Tibial nerve (tissue), 4 donors: ENCODE data around the gene ATP8B2. TPM values are rescaled to one million over a fixed set of nuclear protein-coding genes. Genes with fewer than 3 reads are reported as not detected.

Source experiments
- small RNA-seq: library from RNA; depleted of rRNA; stranded (forward); fragments of <200 nt; gene quantifications from one replicate; pipeline ENCODE3, GENCODE V24; 2016
- total RNA-seq, 4 donors: library from RNA; depleted of rRNA; stranded (reverse); fragments of >200 nt; gene quantifications; one replicate each; pipeline ENCODE4 v1.1.0, GENCODE V29; 2016

The ATP8B2 gene
- total RNA-seq, 4 donors from 2014 or later: 136 to 261 (median 156) TPM

Small RNA genes within 50 kb of the gene (small RNA-seq; reads per million reads assigned to genes)
- gene RF00273 (not detected), gene RNU6-121P (not detected), gene RNU6-239P (not detected), gene RNU7-57P (not detected)

Other genes starting within 250 kb of the ATP8B2 start
- under 1 TPM in 3 of 4 donors, not detected in 1; under 0.01 to 0.30 (median 0.21) TPM for gene NUP210L, start 170.5 kb upstream of the ATP8B2 start, total RNA-seq
- gene TPM3, start 133.4 kb upstream of the ATP8B2 start, total RNA-seq: 100 to 1,000 TPM; 170 to 251 (median 222) TPM
- not detected for gene CFAP141, start 119.2 kb upstream of the ATP8B2 start, total RNA-seq
- gene UBAP2L, start 104.6 kb upstream of the ATP8B2 start, total RNA-seq: 10 to 100 TPM; 43.5 to 68.2 (median 55.7) TPM
- 100 to 1,000 TPM in 3 of 4 donors, 10 to 100 TPM in 1; 93.9 to 120 (median 111) TPM for gene HAX1, start 52.9 kb upstream of the ATP8B2 start, total RNA-seq
- gene AQP10, start 4.4 kb upstream of the ATP8B2 start, total RNA-seq: under 1 TPM in 1 of 4 donors, not detected in 3; 0.21 TPM
- 10 to 100 TPM; 31.6 to 53.7 (median 33.5) TPM for gene IL6R, start 79.8 kb downstream of the ATP8B2 start, total RNA-seq
- 1 to 10 TPM; 6.7 to 9.0 (median 7.6) TPM for gene TDRD10, start 176.7 kb downstream of the ATP8B2 start, total RNA-seq
- gene SHE, start 176.9 kb downstream of the ATP8B2 start, total RNA-seq: 10 to 100 TPM in 3 of 4 donors, 1 to 10 TPM in 1; 9.0 to 24.6 (median 18.0) TPM
- gene UBE2Q1, start 233.1 kb downstream of the ATP8B2 start, total RNA-seq: 10 to 100 TPM; 14.9 to 69.8 (median 18.9) TPM
- not detected for gene CHRNB2, start 242.3 kb downstream of the ATP8B2 start, total RNA-seq